Measurements from ENCODE around the gene ACTG2.

DNA sequence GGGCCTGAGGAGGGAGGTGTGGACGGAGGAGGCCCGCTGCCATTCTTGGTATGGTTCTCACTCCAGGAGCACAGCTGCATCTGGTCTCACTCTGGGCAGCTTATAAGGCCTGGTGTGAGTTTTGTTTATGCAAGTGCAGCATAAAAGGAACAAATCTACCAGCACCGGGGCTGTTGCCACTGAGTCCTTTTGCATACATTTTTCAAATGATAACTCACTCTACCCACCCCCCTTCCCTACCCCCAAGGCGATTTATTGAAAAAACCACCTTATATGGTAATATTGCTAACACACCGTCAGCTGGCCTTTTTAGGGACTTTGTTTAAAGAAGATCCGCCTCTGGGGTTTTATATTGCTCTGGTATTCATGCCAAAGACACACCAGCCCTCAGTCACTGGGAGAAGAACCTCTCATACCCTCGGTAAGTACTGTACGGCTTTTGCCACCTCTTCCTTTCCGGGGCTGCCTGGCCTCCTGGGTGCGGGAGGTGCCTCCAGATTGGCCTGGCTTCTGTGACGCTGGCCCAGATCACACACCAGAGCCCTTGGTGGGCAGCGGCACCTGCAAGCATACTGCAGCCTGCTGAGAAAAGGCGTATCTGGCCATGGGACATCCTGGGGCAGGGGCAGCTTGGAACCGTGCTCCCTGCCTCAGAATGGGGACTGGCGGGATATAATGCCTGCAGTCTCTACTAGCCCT is at the start of gene ACTG2:
- TF ChIP-seq, protein P1, sequence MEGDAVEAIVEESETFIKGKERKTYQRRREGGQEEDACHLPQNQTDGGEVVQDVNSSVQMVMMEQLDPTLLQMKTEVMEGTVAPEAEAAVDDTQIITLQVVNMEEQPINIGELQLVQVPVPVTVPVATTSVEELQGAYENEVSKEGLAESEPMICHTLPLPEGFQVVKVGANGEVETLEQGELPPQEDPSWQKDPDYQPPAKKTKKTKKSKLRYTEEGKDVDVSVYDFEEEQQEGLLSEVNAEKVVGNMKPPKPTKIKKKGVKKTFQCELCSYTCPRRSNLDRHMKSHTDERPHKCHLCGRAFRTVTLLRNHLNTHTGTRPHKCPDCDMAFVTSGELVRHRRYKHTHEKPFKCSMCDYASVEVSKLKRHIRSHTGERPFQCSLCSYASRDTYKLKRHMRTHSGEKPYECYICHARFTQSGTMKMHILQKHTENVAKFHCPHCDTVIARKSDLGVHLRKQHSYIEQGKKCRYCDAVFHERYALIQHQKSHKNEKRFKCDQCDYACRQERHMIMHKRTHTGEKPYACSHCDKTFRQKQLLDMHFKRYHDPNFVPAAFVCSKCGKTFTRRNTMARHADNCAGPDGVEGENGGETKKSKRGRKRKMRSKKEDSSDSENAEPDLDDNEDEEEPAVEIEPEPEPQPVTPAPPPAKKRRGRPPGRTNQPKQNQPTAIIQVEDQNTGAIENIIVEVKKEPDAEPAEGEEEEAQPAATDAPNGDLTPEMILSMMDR (IDR thresholded peaks at IDR 0.05; ENCODE audit: insufficient read depth, low read length, poor library complexity, severe bottlenecking): no peak
- no peak for TF ChIP-seq EZH2phosphoT487 (conservative IDR thresholded peaks at IDR 0.05; ENCODE audit: low read length)

Data from SU-DHL-6 (cell line).